ENCODE measurements around the gene SMARCAD1. TPM values are rescaled to one million over a fixed set of nuclear protein-coding genes. Genes with fewer than 3 reads are reported as not detected.
A peak's percentile ranks its signal among the peaks of the same experiment; 100 is the strongest.
"Not testable (repeated sequence)": the region's sequence is repeated elsewhere in the genome, so short reads cannot be mapped to it uniquely, and the experiment has no call there.

Gene SMARCAD1
- total RNA-seq, 1 donor from 2014 or later: 24.2 TPM

DNA sequence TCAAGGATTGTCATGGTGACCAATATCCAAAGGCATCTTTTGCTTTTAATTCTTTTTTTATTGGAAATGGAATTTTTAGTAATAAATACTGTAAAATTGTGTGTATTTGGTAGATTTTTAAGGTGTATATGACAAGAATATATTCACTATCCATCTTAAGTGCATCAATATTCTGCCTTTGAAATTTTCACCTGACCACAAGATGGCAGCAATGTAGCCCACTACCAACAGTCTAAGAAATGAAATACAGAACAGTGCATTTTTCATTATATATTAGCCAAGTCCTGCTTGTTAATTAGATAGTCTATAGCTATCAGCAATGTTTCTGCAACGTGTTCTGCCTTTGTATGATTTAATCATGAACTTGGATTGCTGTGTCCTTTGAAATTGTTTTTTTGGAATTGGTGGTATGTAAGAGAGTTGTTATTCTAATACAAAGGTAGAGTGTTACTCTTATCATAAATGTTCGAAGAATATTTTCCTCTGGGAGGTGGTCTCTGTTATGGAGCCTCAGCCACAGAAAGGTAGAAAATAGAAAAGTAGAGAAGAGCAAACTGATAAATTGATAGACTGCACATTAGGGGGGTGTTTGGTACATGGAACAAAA, 96.8 kb downstream of the SMARCAD1 start:
- peak in 1 of 2 donors; percentile 62 for ATAC-seq

DNA sequence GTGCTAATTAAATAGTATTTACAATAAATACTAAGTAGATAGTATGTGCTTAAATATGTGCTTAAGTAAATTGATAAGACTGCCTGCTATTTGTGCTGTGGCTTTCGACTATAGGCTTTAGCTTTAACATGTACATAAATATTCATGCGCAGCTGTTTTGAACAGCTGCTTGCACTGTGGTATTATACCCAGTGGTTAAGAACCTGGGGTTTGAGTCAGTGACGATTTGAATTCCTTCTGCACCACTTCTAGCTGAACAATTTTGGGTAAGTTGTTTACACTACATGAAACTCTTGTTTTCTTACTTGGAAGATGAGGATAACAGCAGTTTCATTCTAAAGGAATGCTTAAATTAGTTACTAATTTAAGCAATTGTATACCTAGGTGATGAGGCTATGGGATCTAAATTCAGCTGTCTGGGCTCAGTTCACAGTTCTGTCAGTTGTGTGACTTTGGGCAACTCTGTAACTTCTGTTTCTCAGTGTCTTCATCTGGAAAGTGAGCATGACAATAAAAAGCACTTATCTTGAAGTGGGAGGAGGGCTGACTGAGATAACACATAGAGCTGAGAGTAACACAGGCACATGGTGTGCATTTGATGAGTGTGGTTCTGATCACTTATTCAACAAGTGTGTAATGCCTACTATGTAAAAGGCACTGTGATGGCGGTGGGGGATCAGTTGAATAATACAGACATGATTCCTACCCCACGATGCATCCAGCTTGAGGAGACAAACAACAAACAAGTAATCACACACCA, 98.0 kb downstream of the SMARCAD1 start:
- no peaks in the 10 kb centered on the region for H3K4me1 ChIP-seq
- no peaks in the 10 kb centered on the region for H3K27me3 ChIP-seq (ENCODE audit: low read depth)
- intact Hi-C loops (cut with DNase I): loop anchor here (10.0 kb wide), 1 partner anchor 289 kb away; no protein-coding TSS in a partner anchor
- DNase-seq (no peak), ATAC-seq (peak; percentile 35 to 72)
- no peaks in the 10 kb centered on the region for H3K36me3 ChIP-seq
- no peaks in the 10 kb centered on the region for H3K9me3 ChIP-seq
- no peak overlapping the region for H3K4me3 ChIP-seq
- TF ChIP-seq, protein P1, sequence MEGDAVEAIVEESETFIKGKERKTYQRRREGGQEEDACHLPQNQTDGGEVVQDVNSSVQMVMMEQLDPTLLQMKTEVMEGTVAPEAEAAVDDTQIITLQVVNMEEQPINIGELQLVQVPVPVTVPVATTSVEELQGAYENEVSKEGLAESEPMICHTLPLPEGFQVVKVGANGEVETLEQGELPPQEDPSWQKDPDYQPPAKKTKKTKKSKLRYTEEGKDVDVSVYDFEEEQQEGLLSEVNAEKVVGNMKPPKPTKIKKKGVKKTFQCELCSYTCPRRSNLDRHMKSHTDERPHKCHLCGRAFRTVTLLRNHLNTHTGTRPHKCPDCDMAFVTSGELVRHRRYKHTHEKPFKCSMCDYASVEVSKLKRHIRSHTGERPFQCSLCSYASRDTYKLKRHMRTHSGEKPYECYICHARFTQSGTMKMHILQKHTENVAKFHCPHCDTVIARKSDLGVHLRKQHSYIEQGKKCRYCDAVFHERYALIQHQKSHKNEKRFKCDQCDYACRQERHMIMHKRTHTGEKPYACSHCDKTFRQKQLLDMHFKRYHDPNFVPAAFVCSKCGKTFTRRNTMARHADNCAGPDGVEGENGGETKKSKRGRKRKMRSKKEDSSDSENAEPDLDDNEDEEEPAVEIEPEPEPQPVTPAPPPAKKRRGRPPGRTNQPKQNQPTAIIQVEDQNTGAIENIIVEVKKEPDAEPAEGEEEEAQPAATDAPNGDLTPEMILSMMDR (IDR thresholded peaks at IDR 0.05): no peak
- no peak overlapping the region for H3K27ac ChIP-seq

More for the DNA sequence above, 96.8 kb downstream of the SMARCAD1 start:
- Histone ChIP-seq H3K4me3 (no peak overlapping the region), H3K4me1 (no peaks in the 10 kb centered on the region), H3K36me3 (no peaks in the 10 kb centered on the region), H3K27me3 (ENCODE audit: low read depth) (no peaks in the 10 kb centered on the region), H3K9me3 (no peaks in the 10 kb centered on the region), H3K27ac (no peak overlapping the region)
- no peak for DNase-seq
- TF ChIP-seq, protein P1 (IDR thresholded peaks at IDR 0.05): peak; percentile 49
- intact Hi-C loops (cut with DNase I): loop anchor here (10.0 kb wide), 1 partner anchor 290 kb away; no protein-coding TSS in a partner anchor

DNA sequence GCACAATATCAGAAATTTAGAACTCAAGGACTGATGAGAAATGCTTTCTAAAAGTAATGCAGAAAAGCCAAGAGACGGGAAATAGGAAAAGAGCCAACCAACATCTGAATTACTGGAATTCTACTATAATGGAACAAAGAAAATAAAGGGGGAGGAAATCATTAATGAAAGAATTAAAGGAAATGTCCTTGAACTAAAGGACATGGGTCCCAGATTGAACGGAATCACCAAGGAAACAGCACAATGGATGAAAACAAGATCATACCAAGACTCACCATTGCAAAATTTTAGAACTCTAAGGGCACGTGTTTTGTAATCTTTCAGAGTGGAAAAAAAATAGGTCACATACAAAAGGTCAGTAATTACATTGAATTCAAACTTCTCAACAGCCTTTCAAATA, 99.0 kb downstream of the SMARCAD1 start:
- H3K27ac ChIP-seq: no peak overlapping the region
- no peaks in the 10 kb centered on the region for H3K36me3 ChIP-seq
- no peak overlapping the region for H3K4me3 ChIP-seq
- TF ChIP-seq, protein P1 (IDR thresholded peaks at IDR 0.05): no peak
- DNase-seq: no peak
- no peaks in the 10 kb centered on the region for H3K4me1 ChIP-seq
- intact Hi-C loops (cut with DNase I): loop anchor here (10.0 kb wide), 1 partner anchor 288 kb away; no protein-coding TSS in a partner anchor
- no peaks in the 10 kb centered on the region for H3K27me3 ChIP-seq (ENCODE audit: low read depth)
- ATAC-seq: peak in 1 of 2 donors; percentile 54
- H3K9me3 ChIP-seq: no peaks in the 10 kb centered on the region

DNA sequence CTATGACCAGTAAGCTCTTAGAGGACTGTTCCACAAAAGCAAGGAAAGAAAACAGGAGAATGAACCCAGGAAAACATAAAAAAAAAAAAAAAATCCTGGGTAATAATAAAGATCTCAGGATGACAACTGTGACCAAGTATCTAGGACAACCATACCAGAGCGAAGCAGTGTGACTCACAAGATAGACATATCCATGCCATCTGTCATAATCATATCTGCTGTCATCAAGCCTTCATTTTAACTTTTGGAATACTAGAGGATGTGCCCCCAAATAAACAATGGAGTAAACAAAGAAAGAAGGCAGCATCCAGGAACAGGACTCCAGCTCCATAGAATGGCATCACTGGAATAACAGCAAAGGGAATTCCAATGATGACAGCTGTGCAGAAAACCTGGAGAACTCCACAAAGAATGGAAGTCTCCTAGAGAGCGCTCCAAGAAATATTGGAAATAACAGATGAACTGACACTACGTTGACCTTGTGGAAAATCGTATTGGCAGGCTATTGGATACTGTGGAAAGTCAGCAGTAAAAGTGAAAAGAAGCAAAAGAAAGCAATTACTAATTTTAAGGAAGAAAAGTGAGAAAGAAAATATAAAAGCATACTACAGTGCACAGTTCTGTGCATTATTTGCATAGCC, 99.7 kb downstream of the SMARCAD1 start:
- ATAC-seq (peak in 1 of 2 donors; percentile 35), DNase-seq (no peak)
- Histone ChIP-seq H3K27me3 (ENCODE audit: low read depth) (no peaks in the 10 kb centered on the region), H3K27ac (no peak overlapping the region), H3K36me3 (no peaks in the 10 kb centered on the region), H3K4me3 (no peak overlapping the region), H3K4me1 (no peaks in the 10 kb centered on the region), H3K9me3 (no peaks in the 10 kb centered on the region)
- intact Hi-C loops (cut with DNase I): loop anchor here (10.0 kb wide), 1 partner anchor 287 kb away; no protein-coding TSS in a partner anchor
- TF ChIP-seq, protein P1 (IDR thresholded peaks at IDR 0.05): no peak

DNA sequence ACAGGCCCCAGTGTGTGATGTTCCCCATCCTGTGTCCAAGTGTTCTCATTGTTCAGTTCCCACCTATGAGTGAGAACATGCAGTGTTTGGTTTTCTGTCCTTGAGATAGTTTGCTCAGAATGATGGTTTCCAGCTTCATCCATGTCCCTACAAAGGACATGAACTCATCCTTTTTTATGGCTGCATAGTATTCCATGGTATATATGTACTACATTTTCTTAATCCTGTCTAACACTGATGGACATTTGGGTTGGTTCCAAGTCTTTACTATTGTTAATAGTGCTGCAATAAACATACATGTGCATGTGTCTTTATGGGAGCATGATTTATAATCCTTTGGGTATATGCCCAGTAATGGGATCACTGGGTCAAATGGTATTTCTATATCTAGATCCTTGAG, 112.3 kb downstream of the SMARCAD1 start:
- H3K4me1 ChIP-seq; H3K36me3 ChIP-seq; intact Hi-C loops (cut with DNase I); DNase-seq; H3K4me3 ChIP-seq; H3K27ac ChIP-seq; ATAC-seq; H3K27me3 ChIP-seq (ENCODE audit: low read depth): not testable (repeated sequence)
- H3K9me3 ChIP-seq: peaks cover 12% of the 10 kb centered on the region
